Activated naive CD8-positive, alpha-beta T cell (primary cell): Measurements from ENCODE around the gene IDH2.
"Not testable (repeated sequence)": the region's sequence is repeated elsewhere in the genome, so short reads cannot be mapped to it uniquely, and the experiment has no call there.

Source experiments
- H3K27ac Mint-ChIP-seq: one replicate; pipeline ENCODE4 v1.8.0; 2021; ENCODE audit warnings: mixed read lengths
- H3K27me3 Mint-ChIP-seq: one replicate; pipeline ENCODE4 v1.8.0; 2021; ENCODE audit warnings: mixed read lengths
- H3K36me3 Mint-ChIP-seq: one replicate; pipeline ENCODE4 v1.8.0; 2021; ENCODE audit warnings: mixed read lengths
- H3K4me1 Mint-ChIP-seq: one replicate; pipeline ENCODE4 v1.8.0; 2021; ENCODE audit warnings: low read depth, mixed read lengths
- H3K4me3 Mint-ChIP-seq: one replicate; pipeline ENCODE4 v1.8.0; 2021; ENCODE audit warnings: mild to moderate bottlenecking, mixed read lengths
- H3K9me3 Mint-ChIP-seq: one replicate; pipeline ENCODE4 v1.8.0; 2021; ENCODE audit warnings: low read depth, mixed read lengths

The IDH2 gene

GRCh38 chr15:90101969-90102890 lies at the start of gene IDH2:
IDH2 (minus strand) TSS chr15:90102468; CDS start chr15:90102390, 78 bp downstream.
- peaks cover 49% of the 10 kb centered on the region for H3K4me1 Mint-ChIP-seq
- H3K27me3 Mint-ChIP-seq, result no peaks in the 10 kb centered on the region
- no peaks in the 10 kb centered on the region for H3K9me3 Mint-ChIP-seq
- peaks cover 2% of the 10 kb centered on the region for H3K36me3 Mint-ChIP-seq
- peak within 1 kb of the TSS; percentile 84 for H3K4me3 Mint-ChIP-seq
- H3K27ac Mint-ChIP-seq, result peak within 1 kb of the TSS; percentile 98

- not testable (repeated sequence) for H3K27me3 Mint-ChIP-seq, H3K4me1 Mint-ChIP-seq, H3K4me3 Mint-ChIP-seq, H3K9me3 Mint-ChIP-seq, H3K36me3 Mint-ChIP-seq, H3K27ac Mint-ChIP-seq
These were observed 48.3 kb upstream of the IDH2 start for GRCh38 chr15:90150551-90150950.

- H3K36me3 Mint-ChIP-seq, result no peaks in the 10 kb centered on the region
- H3K4me1 Mint-ChIP-seq, result no peaks in the 10 kb centered on the region
- no peak overlapping the region for H3K4me3 Mint-ChIP-seq
- H3K9me3 Mint-ChIP-seq, result no peaks in the 10 kb centered on the region
- H3K27ac Mint-ChIP-seq, result no peak overlapping the region
- no peaks in the 10 kb centered on the region for H3K27me3 Mint-ChIP-seq
These were observed 47.5 kb upstream of the IDH2 start for GRCh38 chr15:90149609-90150340.

- H3K4me3 Mint-ChIP-seq, H3K27me3 Mint-ChIP-seq, H3K36me3 Mint-ChIP-seq, H3K27ac Mint-ChIP-seq, H3K9me3 Mint-ChIP-seq: not testable (repeated sequence)
- peaks cover 11% of the 10 kb centered on the region for H3K4me1 Mint-ChIP-seq
These were observed 44.0 kb upstream of the IDH2 start for GRCh38 chr15:90146198-90146761.

- no peak overlapping the region for H3K4me3 Mint-ChIP-seq
- peaks cover 13% of the 10 kb centered on the region for H3K4me1 Mint-ChIP-seq
- no peaks in the 10 kb centered on the region for H3K9me3 Mint-ChIP-seq
- no peak overlapping the region for H3K27ac Mint-ChIP-seq
- H3K36me3 Mint-ChIP-seq, result no peaks in the 10 kb centered on the region
- no peaks in the 10 kb centered on the region for H3K27me3 Mint-ChIP-seq
These were observed 43.5 kb upstream of the IDH2 start for GRCh38 chr15:90145761-90146160.

GRCh38 chr15:90145259-90145658 lies 43.0 kb upstream of the IDH2 start:
- Mint-ChIP-seq H3K9me3 (no peaks in the 10 kb centered on the region), H3K4me1 (peaks cover 13% of the 10 kb centered on the region), H3K27ac (no peak overlapping the region)

GRCh38 chr15:90143166-90143655 lies 40.9 kb upstream of the IDH2 start:
- Mint-ChIP-seq H3K4me1 (peaks cover 26% of the 10 kb centered on the region), H3K27me3 (no peaks in the 10 kb centered on the region), H3K4me3 (no peak overlapping the region), H3K27ac (no peak overlapping the region), H3K9me3 (no peaks in the 10 kb centered on the region), H3K36me3 (no peaks in the 10 kb centered on the region)

More at GRCh38 chr15:90145259-90145658, 43.0 kb upstream of the IDH2 start:
- no peaks in the 10 kb centered on the region for H3K27me3 Mint-ChIP-seq
- no peak overlapping the region for H3K4me3 Mint-ChIP-seq
- no peaks in the 10 kb centered on the region for H3K36me3 Mint-ChIP-seq

GRCh38 chr15:90142216-90143165 lies 40.2 kb upstream of the IDH2 start:
- Mint-ChIP-seq H3K4me3 (peak overlapping the region; percentile 57), H3K27me3 (no peaks in the 10 kb centered on the region)

GRCh38 chr15:90141646-90142045 lies 39.4 kb upstream of the IDH2 start:
- Mint-ChIP-seq H3K4me1 (peaks cover 26% of the 10 kb centered on the region), H3K27ac (peak overlapping the region; percentile 34), H3K36me3 (no peaks in the 10 kb centered on the region), H3K27me3 (no peaks in the 10 kb centered on the region), H3K9me3 (no peaks in the 10 kb centered on the region), H3K4me3 (no peak overlapping the region)

More at GRCh38 chr15:90142216-90143165, 40.2 kb upstream of the IDH2 start:
- no peaks in the 10 kb centered on the region for H3K9me3 Mint-ChIP-seq
- peaks cover 26% of the 10 kb centered on the region for H3K4me1 Mint-ChIP-seq
- H3K36me3 Mint-ChIP-seq, result no peaks in the 10 kb centered on the region
- H3K27ac Mint-ChIP-seq, result no peak overlapping the region

GRCh38 chr15:90139549-90139948 lies 37.3 kb upstream of the IDH2 start:
- not testable (repeated sequence) for H3K36me3 Mint-ChIP-seq, H3K9me3 Mint-ChIP-seq, H3K27ac Mint-ChIP-seq, H3K4me3 Mint-ChIP-seq, H3K27me3 Mint-ChIP-seq
- peaks cover 26% of the 10 kb centered on the region for H3K4me1 Mint-ChIP-seq

- H3K9me3 Mint-ChIP-seq, result no peaks in the 10 kb centered on the region
- H3K27ac Mint-ChIP-seq, result no peak overlapping the region
- no peaks in the 10 kb centered on the region for H3K27me3 Mint-ChIP-seq
- no peaks in the 10 kb centered on the region for H3K36me3 Mint-ChIP-seq
- H3K4me3 Mint-ChIP-seq, result no peak overlapping the region
- peaks cover 26% of the 10 kb centered on the region for H3K4me1 Mint-ChIP-seq
These were observed 36.0 kb upstream of the IDH2 start for GRCh38 chr15:90138071-90138833.

- Mint-ChIP-seq H3K27me3 (no peaks in the 10 kb centered on the region), H3K36me3 (no peaks in the 10 kb centered on the region), H3K27ac (no peak overlapping the region), H3K9me3 (no peaks in the 10 kb centered on the region), H3K4me3 (no peak overlapping the region), H3K4me1 (no peaks in the 10 kb centered on the region)
These were observed 30.2 kb upstream of the IDH2 start for GRCh38 chr15:90132437-90132836.

- Mint-ChIP-seq H3K4me1 (no peaks in the 10 kb centered on the region), H3K27me3 (peaks cover 2% of the 10 kb centered on the region), H3K36me3 (no peaks in the 10 kb centered on the region), H3K27ac (no peak overlapping the region), H3K4me3 (no peak overlapping the region), H3K9me3 (no peaks in the 10 kb centered on the region)
These were observed 29.6 kb upstream of the IDH2 start for GRCh38 chr15:90131848-90132247.
